Measurements from ENCODE around the gene PSMB2. TPM values are rescaled to one million over a fixed set of nuclear protein-coding genes. Genes with fewer than 3 reads are reported as not detected.

Gene PSMB2
- total RNA-seq, 1 donor from 2014 or later: 85.6 TPM

GRCh38 chr1:35569936-35570335, 71.4 kb downstream of the PSMB2 start:
- DNase-seq (ENCODE audit: low read depth): peak; percentile 10
- H3K4me3 ChIP-seq (ENCODE audit: low read depth, low read length): no peak overlapping the region
- TF ChIP-seq, protein P1, sequence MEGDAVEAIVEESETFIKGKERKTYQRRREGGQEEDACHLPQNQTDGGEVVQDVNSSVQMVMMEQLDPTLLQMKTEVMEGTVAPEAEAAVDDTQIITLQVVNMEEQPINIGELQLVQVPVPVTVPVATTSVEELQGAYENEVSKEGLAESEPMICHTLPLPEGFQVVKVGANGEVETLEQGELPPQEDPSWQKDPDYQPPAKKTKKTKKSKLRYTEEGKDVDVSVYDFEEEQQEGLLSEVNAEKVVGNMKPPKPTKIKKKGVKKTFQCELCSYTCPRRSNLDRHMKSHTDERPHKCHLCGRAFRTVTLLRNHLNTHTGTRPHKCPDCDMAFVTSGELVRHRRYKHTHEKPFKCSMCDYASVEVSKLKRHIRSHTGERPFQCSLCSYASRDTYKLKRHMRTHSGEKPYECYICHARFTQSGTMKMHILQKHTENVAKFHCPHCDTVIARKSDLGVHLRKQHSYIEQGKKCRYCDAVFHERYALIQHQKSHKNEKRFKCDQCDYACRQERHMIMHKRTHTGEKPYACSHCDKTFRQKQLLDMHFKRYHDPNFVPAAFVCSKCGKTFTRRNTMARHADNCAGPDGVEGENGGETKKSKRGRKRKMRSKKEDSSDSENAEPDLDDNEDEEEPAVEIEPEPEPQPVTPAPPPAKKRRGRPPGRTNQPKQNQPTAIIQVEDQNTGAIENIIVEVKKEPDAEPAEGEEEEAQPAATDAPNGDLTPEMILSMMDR (conservative IDR thresholded peaks at IDR 0.05; ENCODE audit: low read depth, low read length): no peak

DNA sequence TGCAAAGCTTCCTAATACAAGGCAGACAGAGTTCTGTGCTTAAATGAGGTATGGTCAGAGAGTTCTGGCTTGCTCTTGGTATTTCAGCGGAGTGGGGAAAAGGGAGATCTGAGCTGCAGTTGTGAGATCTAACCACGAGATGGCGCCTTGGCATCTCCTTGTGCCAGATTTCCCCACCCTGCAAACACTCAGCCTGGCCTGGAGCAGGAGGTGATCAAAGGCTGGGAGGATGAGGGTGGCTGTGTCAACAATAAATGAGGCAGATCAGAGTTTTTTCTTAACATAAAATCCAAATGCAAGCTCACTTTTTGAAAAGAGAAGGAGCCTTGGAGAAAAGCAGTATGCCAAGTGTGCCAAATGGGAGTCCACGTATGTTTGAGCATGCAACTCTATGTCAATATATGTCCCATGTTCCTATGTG, 72.3 kb downstream of the PSMB2 start:
- TF ChIP-seq, protein P1 (conservative IDR thresholded peaks at IDR 0.05; ENCODE audit: low read depth, low read length): peak; percentile 93
- no peak overlapping the region for H3K4me3 ChIP-seq (ENCODE audit: low read depth, low read length)
- no peak for DNase-seq (ENCODE audit: low read depth)

DNA sequence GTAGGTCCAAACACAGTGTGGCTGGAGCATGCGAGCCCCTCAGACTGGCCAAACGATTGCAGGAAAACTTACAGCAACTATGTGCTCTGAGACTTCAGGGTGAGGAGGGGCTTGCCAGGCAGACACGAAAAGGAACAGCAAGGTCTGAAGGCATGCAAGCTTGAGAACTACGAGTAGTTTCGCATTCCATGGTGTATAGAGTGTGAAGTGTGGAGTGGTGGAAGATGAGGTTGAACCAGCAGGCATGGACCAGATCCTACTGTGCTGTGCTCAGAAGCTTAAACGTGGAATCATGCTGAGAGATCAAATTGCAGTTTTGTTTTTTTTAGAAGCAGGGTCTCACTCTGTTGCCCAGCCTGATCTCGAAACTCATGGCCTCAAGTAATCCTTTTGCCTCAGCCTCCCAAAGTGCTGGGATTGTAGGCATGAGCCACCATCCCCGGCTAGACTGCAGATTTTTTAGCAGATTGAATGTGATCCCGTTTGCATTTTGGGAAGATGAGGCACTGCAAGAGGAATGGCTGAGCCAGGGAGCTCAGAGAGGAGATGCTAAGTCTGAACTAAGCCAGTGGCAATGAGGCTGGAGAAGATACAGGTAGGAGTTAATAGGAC, 73.3 kb downstream of the PSMB2 start:
- DNase-seq (ENCODE audit: low read depth): no peak
- H3K4me3 ChIP-seq (ENCODE audit: low read depth, low read length): no peak overlapping the region
- TF ChIP-seq, protein P1 (conservative IDR thresholded peaks at IDR 0.05; ENCODE audit: low read depth, low read length): no peak

DNA sequence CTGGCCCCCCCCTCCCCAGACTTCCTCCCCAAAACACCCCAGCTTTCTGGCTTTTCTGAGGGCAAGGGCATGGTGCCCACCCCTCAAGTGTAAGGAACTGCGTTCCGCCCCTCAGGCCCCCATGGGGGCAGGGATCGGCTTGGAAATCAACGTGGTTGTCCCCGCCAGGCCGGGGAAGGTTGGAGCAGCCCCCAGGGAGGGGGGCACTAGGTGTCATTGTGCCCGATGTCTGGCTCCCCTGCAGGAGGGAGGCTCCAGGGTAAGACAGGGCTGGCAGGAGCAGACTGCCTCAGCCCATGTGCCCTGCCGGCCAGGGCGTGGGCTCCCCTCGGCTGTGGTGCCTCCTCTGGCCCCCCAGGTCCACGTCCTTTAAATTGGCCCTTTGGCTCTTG, 75.6 kb downstream of the PSMB2 start:
- TF ChIP-seq, protein P1 (conservative IDR thresholded peaks at IDR 0.05; ENCODE audit: low read depth, low read length): no peak
- no peak overlapping the region for H3K4me3 ChIP-seq (ENCODE audit: low read depth, low read length)
- no peak for DNase-seq (ENCODE audit: low read depth)

GRCh38 chr1:35564884-35565741, 76.2 kb downstream of the PSMB2 start:
- DNase-seq (ENCODE audit: low read depth): no peak
- TF ChIP-seq, protein P1 (conservative IDR thresholded peaks at IDR 0.05; ENCODE audit: low read depth, low read length): no peak
- no peak overlapping the region for H3K4me3 ChIP-seq (ENCODE audit: low read depth, low read length)

- H3K4me3 ChIP-seq (ENCODE audit: low read depth, low read length): no peak overlapping the region
- no peak for DNase-seq (ENCODE audit: low read depth)
- TF ChIP-seq, protein P1 (conservative IDR thresholded peaks at IDR 0.05; ENCODE audit: low read depth, low read length): peak; percentile 77
Observed at GRCh38 chr1:35564037-35564883, 77.1 kb downstream of the PSMB2 start.

Measured in epithelial cell of proximal tubule (primary cell).